Neuron (in vitro differentiated cells): Measurements from ENCODE around the gene SYT9.

ENCODE experiments used
- H2AFZ ChIP-seq: one replicate; pipeline ENCODE4 v1.6.1; 2013; ENCODE audit warnings: low read depth, mild to moderate bottlenecking, inconsistent platforms, low read length, moderate library complexity
- H3K27me3 ChIP-seq: one replicate; pipeline ENCODE4 v1.6.1; 2013; ENCODE audit warnings: low read length; ENCODE audit not compliant: insufficient read depth
- H3K36me3 ChIP-seq: one replicate; pipeline ENCODE4 v1.6.1; 2013; ENCODE audit warnings: low read length; ENCODE audit not compliant: insufficient read depth
- H3K4me1 ChIP-seq: one replicate; pipeline ENCODE4 v1.6.1; 2013; ENCODE audit warnings: low read length; ENCODE audit not compliant: insufficient read depth
- H3K4me3 ChIP-seq: 2 replicates; pipeline ENCODE4 v1.5.1; 2013; ENCODE audit warnings: mild to moderate bottlenecking, low read length, moderate library complexity
- H3K9me3 ChIP-seq: one replicate; pipeline ENCODE4 v1.6.1; 2013; ENCODE audit warnings: low read length

The SYT9 gene

DNA sequence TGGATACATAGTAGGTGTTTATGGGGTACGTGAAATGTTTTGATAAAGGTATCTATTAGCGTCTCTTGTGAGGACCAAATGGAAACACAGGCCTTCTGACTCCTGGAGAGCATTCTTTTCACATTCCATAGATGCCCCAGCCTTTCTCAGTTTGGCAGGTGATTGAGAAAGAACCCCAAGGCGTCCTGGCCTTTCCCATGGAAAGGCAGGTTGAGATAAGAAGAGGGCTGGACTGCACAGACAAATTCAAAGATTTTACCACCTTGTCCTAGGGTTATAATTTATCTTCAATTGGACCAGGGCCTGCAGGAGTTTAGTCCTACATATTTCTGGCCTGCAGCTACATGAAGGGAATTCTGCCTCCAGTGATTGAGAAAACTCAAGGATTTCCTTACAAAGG is 232.9 kb downstream of the SYT9 start:
- Histone ChIP-seq H3K36me3 (no peaks in the 10 kb centered on the region), H3K4me1 (no peaks in the 10 kb centered on the region), H3K4me3 (no peak overlapping the region), H3K9me3 (no peaks in the 10 kb centered on the region), H3K27me3 (no peaks in the 10 kb centered on the region), H2AFZ (no peak overlapping the region)

DNA sequence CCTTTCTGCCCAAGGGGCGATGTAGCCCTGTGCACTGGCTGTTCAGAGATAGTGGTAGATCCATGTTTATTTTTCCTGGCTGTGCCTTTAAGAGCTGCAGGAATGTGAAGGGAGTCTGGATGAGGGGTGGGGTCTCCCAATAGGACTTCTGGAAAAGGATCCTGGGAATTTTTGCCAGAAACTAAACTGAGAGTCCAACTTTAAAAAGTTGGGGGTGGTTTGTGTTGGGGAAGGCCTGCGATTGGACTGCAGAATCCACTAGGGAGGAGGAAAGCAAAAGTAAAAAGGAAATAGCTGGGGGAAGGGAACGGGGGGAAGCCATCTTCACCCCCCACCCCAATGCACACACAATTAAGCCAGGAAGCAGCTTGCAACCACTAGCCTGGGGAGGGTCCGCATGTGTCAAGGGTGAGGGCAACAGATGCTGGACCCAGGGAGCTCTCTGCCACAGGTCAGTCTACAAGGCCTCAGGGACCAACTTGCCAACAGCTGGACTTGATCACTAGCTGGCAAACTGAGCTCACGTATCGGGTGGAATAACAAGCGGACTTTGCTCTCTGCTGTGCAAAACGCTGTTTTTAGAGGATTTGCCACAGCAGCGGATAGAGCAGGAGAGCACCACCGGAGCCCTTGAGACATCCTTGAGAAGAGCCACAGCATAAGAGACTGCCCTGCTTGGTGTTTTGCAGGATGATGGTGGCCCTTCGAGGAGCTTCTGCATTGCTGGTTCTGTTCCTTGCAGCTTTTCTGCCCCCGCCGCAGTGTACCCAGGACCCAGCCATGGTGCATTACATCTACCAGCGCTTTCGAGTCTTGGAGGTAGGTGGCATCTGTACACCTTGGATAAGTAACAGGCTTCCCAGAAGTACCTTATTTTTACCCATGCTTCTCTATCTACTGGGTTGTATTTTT is 233.7 kb downstream of the SYT9 start, which contains the start of gene OLFML1:
OLFML1 (plus strand) TSS at position 321 of the 912 bp plus-strand sequence; CDS start at position 691, 370 bp downstream.
- Histone ChIP-seq H2AFZ (no peak within 1 kb of the TSS), H3K27me3 (no peaks in the 10 kb centered on the region), H3K4me3 (no peak within 1 kb of the TSS), H3K9me3 (no peaks in the 10 kb centered on the region), H3K36me3 (no peaks in the 10 kb centered on the region), H3K4me1 (peaks cover 2% of the 10 kb centered on the region)

DNA sequence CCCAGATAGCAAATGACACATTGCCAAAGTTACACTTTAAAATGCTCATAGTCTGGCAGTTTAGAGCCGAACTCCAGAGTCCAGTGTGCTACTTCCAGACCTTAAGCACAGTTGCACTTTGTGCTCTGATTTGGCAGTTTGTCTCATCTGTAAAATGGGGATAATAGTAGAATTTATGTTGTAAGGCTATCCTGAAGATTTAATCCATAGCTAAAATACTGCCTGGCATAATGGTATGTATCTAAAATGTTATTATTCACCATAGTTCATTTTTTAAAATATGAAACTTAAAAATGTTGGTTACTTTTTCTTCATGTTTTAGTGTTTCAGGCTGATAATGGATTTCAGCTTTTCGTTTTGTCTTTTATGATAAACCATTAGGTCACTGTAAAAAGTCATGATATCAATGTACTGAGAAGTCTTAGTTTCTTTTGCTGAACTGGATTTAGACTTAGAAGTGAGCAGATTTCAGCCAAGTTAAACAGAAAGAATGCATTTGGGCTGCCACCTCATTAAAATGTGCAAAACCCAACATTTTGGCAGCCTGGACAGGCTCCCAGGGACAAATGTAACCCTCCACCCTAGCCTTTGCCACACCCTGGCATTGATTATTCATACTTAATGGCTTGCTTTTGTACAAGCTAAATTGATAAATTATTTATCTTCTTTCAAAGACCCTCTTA is 234.5 kb downstream of the SYT9 start:
- Histone ChIP-seq H3K36me3 (no peaks in the 10 kb centered on the region), H3K4me1 (peaks cover 5% of the 10 kb centered on the region), H2AFZ (no peak overlapping the region), H3K9me3 (no peaks in the 10 kb centered on the region), H3K4me3 (no peak overlapping the region), H3K27me3 (no peaks in the 10 kb centered on the region)

GRCh38 chr11:7486781-7487140 is 235.1 kb downstream of the SYT9 start:
- Histone ChIP-seq H2AFZ (no peak overlapping the region), H3K4me1 (peaks cover 8% of the 10 kb centered on the region), H3K36me3 (no peaks in the 10 kb centered on the region), H3K4me3 (no peak overlapping the region), H3K27me3 (no peaks in the 10 kb centered on the region), H3K9me3 (no peaks in the 10 kb centered on the region)

GRCh38 chr11:7487360-7487759 is 235.7 kb downstream of the SYT9 start:
- H3K9me3 ChIP-seq = no peaks in the 10 kb centered on the region
- no peak overlapping the region for H3K4me3 ChIP-seq
- no peak overlapping the region for H2AFZ ChIP-seq
- no peaks in the 10 kb centered on the region for H3K27me3 ChIP-seq
- no peaks in the 10 kb centered on the region for H3K36me3 ChIP-seq
- H3K4me1 ChIP-seq = peaks cover 8% of the 10 kb centered on the region

DNA sequence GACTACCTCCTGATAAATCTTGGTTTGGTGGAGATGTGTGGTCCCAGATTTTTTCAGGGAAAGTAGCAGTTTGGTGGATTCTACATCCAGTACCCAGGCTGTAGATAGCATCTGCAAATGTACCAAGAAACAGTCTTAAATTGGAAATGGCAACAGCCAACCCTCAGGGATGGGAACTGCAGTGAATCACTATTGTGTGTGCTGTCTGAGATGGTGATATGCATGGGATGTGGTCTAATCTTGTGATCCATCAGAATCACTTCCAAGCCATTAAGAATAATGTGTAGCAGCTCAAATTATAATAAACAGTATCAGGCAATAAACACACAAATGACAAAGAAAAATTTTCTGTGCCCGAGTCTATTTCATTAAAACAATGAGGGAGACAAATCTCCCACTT is 237.0 kb downstream of the SYT9 start:
- Histone ChIP-seq H3K9me3 (no peaks in the 10 kb centered on the region), H2AFZ (no peak overlapping the region), H3K4me1 (peaks cover 8% of the 10 kb centered on the region), H3K27me3 (no peaks in the 10 kb centered on the region), H3K4me3 (no peak overlapping the region), H3K36me3 (no peaks in the 10 kb centered on the region)

GRCh38 chr11:7489376-7489775 is 237.7 kb downstream of the SYT9 start:
- Histone ChIP-seq H3K4me3 (no peak overlapping the region), H3K9me3 (no peaks in the 10 kb centered on the region), H3K4me1 (peaks cover 8% of the 10 kb centered on the region), H2AFZ (no peak overlapping the region), H3K27me3 (no peaks in the 10 kb centered on the region), H3K36me3 (no peaks in the 10 kb centered on the region)

- H3K4me3 ChIP-seq = no peak overlapping the region
- H3K9me3 ChIP-seq = no peaks in the 10 kb centered on the region
- peaks cover 8% of the 10 kb centered on the region for H3K4me1 ChIP-seq
- no peaks in the 10 kb centered on the region for H3K27me3 ChIP-seq
- H2AFZ ChIP-seq = no peak overlapping the region
- no peaks in the 10 kb centered on the region for H3K36me3 ChIP-seq
Observed at GRCh38 chr11:7490054-7490453, 238.3 kb downstream of the SYT9 start.

GRCh38 chr11:7490535-7490934 is 238.8 kb downstream of the SYT9 start:
- Histone ChIP-seq H3K27me3 (no peaks in the 10 kb centered on the region), H3K4me3 (no peak overlapping the region), H2AFZ (no peak overlapping the region), H3K9me3 (no peaks in the 10 kb centered on the region), H3K4me1 (peaks cover 8% of the 10 kb centered on the region), H3K36me3 (no peaks in the 10 kb centered on the region)

GRCh38 chr11:7492253-7492652 is 240.5 kb downstream of the SYT9 start:
- no peaks in the 10 kb centered on the region for H3K9me3 ChIP-seq
- no peaks in the 10 kb centered on the region for H3K27me3 ChIP-seq
- no peak overlapping the region for H2AFZ ChIP-seq
- no peak overlapping the region for H3K4me3 ChIP-seq
- H3K36me3 ChIP-seq = no peaks in the 10 kb centered on the region
- H3K4me1 ChIP-seq = peaks cover 8% of the 10 kb centered on the region

- H3K9me3 ChIP-seq = no peaks in the 10 kb centered on the region
- peaks cover 8% of the 10 kb centered on the region for H3K4me1 ChIP-seq
- no peaks in the 10 kb centered on the region for H3K36me3 ChIP-seq
- H2AFZ ChIP-seq = no peak overlapping the region
- H3K27me3 ChIP-seq = peaks cover 2% of the 10 kb centered on the region
- no peak overlapping the region for H3K4me3 ChIP-seq
Observed at GRCh38 chr11:7493670-7494069, 242.0 kb downstream of the SYT9 start.

DNA sequence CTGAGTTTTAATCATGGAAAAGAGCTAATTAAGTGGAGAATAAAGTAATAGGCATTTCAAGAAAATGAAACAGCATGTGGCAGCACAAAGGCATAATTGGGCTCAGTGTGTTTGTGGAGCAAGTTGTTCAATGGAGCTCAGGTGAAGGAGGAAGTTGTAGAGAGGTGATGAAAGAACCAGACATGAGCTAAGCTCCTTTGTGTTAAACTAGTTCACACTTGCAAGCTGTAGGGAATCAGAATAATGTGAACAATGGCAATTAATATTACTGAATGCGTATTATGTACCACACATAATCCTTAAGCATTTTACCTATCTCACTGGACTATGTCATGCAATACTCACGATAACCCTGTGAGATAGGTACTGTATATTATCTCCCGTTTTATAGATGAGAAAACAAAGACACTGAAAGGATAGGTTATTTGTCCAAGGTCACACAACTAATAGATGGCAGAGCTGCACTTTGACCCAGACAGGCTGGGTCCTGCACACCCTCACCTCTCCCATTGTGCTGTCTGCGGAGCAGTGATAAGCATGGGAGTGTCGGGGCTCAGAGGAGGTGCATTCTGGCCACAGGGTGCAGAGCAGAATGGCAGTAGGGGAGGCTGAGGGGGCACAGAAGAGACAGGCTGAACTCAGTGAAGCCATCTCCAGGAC is 242.5 kb downstream of the SYT9 start:
- peaks cover 8% of the 10 kb centered on the region for H3K4me1 ChIP-seq
- H3K9me3 ChIP-seq = no peaks in the 10 kb centered on the region
- H3K27me3 ChIP-seq = peaks cover 2% of the 10 kb centered on the region
- H3K36me3 ChIP-seq = no peaks in the 10 kb centered on the region
- H3K4me3 ChIP-seq = no peak overlapping the region
- H2AFZ ChIP-seq = no peak overlapping the region

- Histone ChIP-seq H3K4me1 (peaks cover 6% of the 10 kb centered on the region), H3K27me3 (peaks cover 2% of the 10 kb centered on the region), H3K4me3 (no peak overlapping the region), H3K36me3 (no peaks in the 10 kb centered on the region), H2AFZ (no peak overlapping the region), H3K9me3 (no peaks in the 10 kb centered on the region)
Observed at GRCh38 chr11:7495882-7496551, 244.3 kb downstream of the SYT9 start.
